ENCODE data around the gene RRBP1. TPM values are rescaled to one million over a fixed set of nuclear protein-coding genes. Genes with fewer than 3 reads are reported as not detected.

The RRBP1 gene
- total and polyA plus RNA-seq, 2 of the 4 experiments (the other 2 are of a cell fraction), result 90.2 to 136 TPM

GRCh38 chr20:17663486-17663885 lies 18.6 kb downstream of the RRBP1 start:
- H3K27ac ChIP-seq (ENCODE audit: insufficient read depth, low read length), result no peak overlapping the region

More at GRCh38 chr20:17663486-17663885, 18.6 kb downstream of the RRBP1 start:
- no peak overlapping the region for H2BK5ac ChIP-seq (ENCODE audit: low read depth, low read length, poor library complexity, severe bottlenecking)
- ChIA-PET POLR2A (ENCODE audit: unreplicated experiment) (no interaction called here), CTCF (no interaction called here)
- no peak overlapping the region for H3K18ac ChIP-seq (ENCODE audit: low read depth, low read length)
- H3K27me3 ChIP-seq (ENCODE audit: control insufficient read depth, insufficient read depth, low read length), result no peaks in the 10 kb centered on the region
- WGBS, 2 experiments (ENCODE audit: extremely low coverage in 2 of 2, insufficient read length in 1 of 2), result 72% methylated on average over 3 of the region's 5 CpGs; no CpG with 5 or more reads in 1 of the 2 experiments
- no peak overlapping the region for H3K9ac ChIP-seq (ENCODE audit: low read depth, low read length)
- H3K56ac ChIP-seq (ENCODE audit: extremely low read depth, insufficient read depth, low read length), result no peak overlapping the region
- no peak overlapping the region for H4K5ac ChIP-seq (ENCODE audit: low read depth, low read length)
- ATAC-seq (ENCODE audit: low read depth) (no peak), DNase-seq (peak; percentile 42)
- no peak overlapping the region for H2BK20ac ChIP-seq (ENCODE audit: low read depth, low read length)
- H3K4me3 ChIP-seq (ENCODE audit: insufficient read depth, low read depth, low read length), result no peak overlapping the region
- no peak overlapping the region for H4K8ac ChIP-seq (ENCODE audit: low read depth in 2 of 2, low read length in 2 of 2)
- H2AK5ac ChIP-seq (ENCODE audit: low read depth, low read length), result no peak overlapping the region
- no peak overlapping the region for H2BK120ac ChIP-seq (ENCODE audit: low read depth, low read length)
- TF ChIP-seq SMC3 (IDR thresholded peaks at IDR 0.05; ENCODE audit: low read depth, low read length) (no peak), MAZ (IDR thresholded peaks at IDR 0.05; ENCODE audit: borderline replicate concordance, low read depth, low read length) (no peak), NFE2L2 (IDR thresholded peaks at IDR 0.05; ENCODE audit: low read depth, low read length) (no peak), RCOR1 (IDR thresholded peaks at IDR 0.05; ENCODE audit: insufficient replicate concordance, low read length) (no peak), USF2 (IDR thresholded peaks at IDR 0.05; ENCODE audit: low read depth, low read length) (no peak), BHLHE40 (IDR thresholded peaks at IDR 0.05; ENCODE audit: low read depth, low read length) (no peak)
- peaks cover 2% of the 10 kb centered on the region; the same call in 1 of the 2 replicates for H3K9me3 ChIP-seq (ENCODE audit: control insufficient read depth, insufficient read depth, low read length)
- peaks cover 94% of the 10 kb centered on the region for H4K20me1 ChIP-seq (ENCODE audit: insufficient read depth, low read length)
- dilution Hi-C loops (cut with HindIII; ENCODE audit: low sequenced_read_pairs, unreplicated experiment), result no loop called here
- H2AFZ ChIP-seq (replicated peaks; ENCODE audit: low read length, poor library complexity), result no peak overlapping the region
- peaks cover 33% of the 10 kb centered on the region for H3K9me1 ChIP-seq (ENCODE audit: insufficient read depth, low read length)
- in situ Hi-C loops (cut with MboI; ENCODE audit: low sequenced_read_pairs), result no loop called here
- H3K4ac ChIP-seq (ENCODE audit: low read depth, low read length), result no peak overlapping the region
- intact Hi-C loops (cut with micrococcal nuclease), result no loop called here
- H2BK15ac ChIP-seq (ENCODE audit: low read depth, low read length), result no peak overlapping the region
- H3K36me3 ChIP-seq (ENCODE audit: control insufficient read depth, insufficient read depth, low read length), result peaks cover 26% of the 10 kb centered on the region
- no TSS peak for BruUV-seq (replicated peaks)
- H3K23ac ChIP-seq (ENCODE audit: low read depth, low read length), result no peak overlapping the region
- no peak overlapping the region; the same call in 1 of the 2 replicates for H3K4me2 ChIP-seq (ENCODE audit: low read depth, low read length)
- H4K91ac ChIP-seq (ENCODE audit: insufficient read depth, low read depth, low read length), result no peak overlapping the region
- H3K14ac ChIP-seq (replicated peaks; ENCODE audit: low read depth, low read length), result no peak overlapping the region
- H2AK9ac ChIP-seq (replicated peaks; ENCODE audit: low read depth, low read length, poor library complexity), result no peak overlapping the region
- peaks cover 30% of the 10 kb centered on the region for H3K4me1 ChIP-seq (ENCODE audit: control insufficient read depth, insufficient read depth, low read length)
- peaks cover 25 to 80% of the 10 kb centered on the region in 2 experiments for H3K79me1 ChIP-seq (ENCODE audit: low read depth in 1 of 2, low read length in 2 of 2)
